ENCODE results near the gene KIF1B. TPM values are rescaled to one million over a fixed set of nuclear protein-coding genes. Genes with fewer than 3 reads are reported as not detected.

Gene KIF1B
- total RNA-seq, 1 experiment from 2014 or later = 28.1 TPM

- TF ChIP-seq FOSL1 (IDR thresholded peaks at IDR 0.05; ENCODE audit: low read depth) (no peak), ZFX (IDR thresholded peaks at IDR 0.05) (no peak), EZH2phosphoT487 (IDR thresholded peaks at IDR 0.05; ENCODE audit: borderline replicate concordance) (no peak), JUND (IDR thresholded peaks at IDR 0.05) (no peak), CBX3 (IDR thresholded peaks at IDR 0.05; ENCODE audit: low read depth) (no peak), EGR1 (IDR thresholded peaks at IDR 0.05; ENCODE audit: low read depth) (no peak)
- TF ChIP-seq, protein P1, sequence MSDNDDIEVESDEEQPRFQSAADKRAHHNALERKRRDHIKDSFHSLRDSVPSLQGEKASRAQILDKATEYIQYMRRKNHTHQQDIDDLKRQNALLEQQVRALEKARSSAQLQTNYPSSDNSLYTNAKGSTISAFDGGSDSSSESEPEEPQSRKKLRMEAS (IDR thresholded peaks at IDR 0.05) = no peak
Observed at GRCh38 chr1:10196976-10197375, 13.4 kb upstream of the KIF1B start (continued).

DNA sequence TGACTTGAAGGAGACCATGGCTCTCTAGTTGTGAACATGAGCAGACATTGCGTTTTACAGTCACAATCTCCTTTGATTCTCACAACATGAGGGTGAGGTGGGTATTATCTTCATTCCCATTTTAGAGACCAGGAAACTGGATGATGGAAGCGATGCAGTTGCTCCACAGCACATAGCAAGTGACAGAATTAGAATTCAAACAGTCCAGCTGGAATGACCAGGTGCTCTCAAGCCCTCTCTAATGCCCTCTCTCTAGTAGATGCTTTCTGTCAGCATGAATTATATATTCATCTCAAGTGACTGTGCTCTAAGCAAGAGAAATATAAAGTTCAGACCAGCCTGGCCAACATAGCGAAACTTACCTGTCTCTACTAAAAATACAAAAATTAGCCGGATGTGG, 9.8 kb upstream of the KIF1B start:
- Histone ChIP-seq H3K4me3 (replicated peaks in 1 of 2; ENCODE audit: low read depth in 1 of 2, low read length in 2 of 2) (no peak overlapping the region), H3K4me1 (ENCODE audit: control insufficient read depth in 1 of 2, insufficient read depth in 2 of 2, low read length in 2 of 2) (peaks cover 7 to 10% of the 10 kb centered on the region in 2 experiments), H4K20me1 (ENCODE audit: insufficient read depth) (no peaks in the 10 kb centered on the region), H3K9me2 (ENCODE audit: insufficient read depth) (no peaks in the 10 kb centered on the region), H3K36me3 (ENCODE audit: control insufficient read depth in 1 of 2, insufficient read depth in 2 of 2, low read length in 2 of 2) (no peaks in the 10 kb centered on the region), H3K27ac (ENCODE audit: low read depth, low read length) (no peak overlapping the region), H2AFZ (ENCODE audit: low read depth, low read length, poor library complexity, severe bottlenecking) (no peak overlapping the region), H3K27me3 (ENCODE audit: insufficient read depth, low read length) (no peaks in the 10 kb centered on the region), H3K9ac (ENCODE audit: low read length) (no peak overlapping the region), H3K4me2 (ENCODE audit: low read length) (no peak overlapping the region), H3K79me2 (ENCODE audit: insufficient read depth, low read length) (no peaks in the 10 kb centered on the region), H3K9me3 (ENCODE audit: control insufficient read depth in 1 of 2, insufficient read depth in 1 of 2, low read depth in 1 of 2, low read length in 2 of 2) (no peaks in the 10 kb centered on the region)
- ChIA-PET CTCF (interaction anchor here (1.5 kb wide), 1 partner anchor 9 kb away, joined by 6 read pairs; the partner anchor contains the start of gene KIF1B), RAD21 (ENCODE audit: low non-redundant PET in 1 of 2, low total read pairs in 2 of 2, uncharacterized antibody in 2 of 2, unreplicated experiment in 2 of 2) (no interaction called here), POLR2A (no interaction called here)
- no TSS peak for BruUV-seq (replicated peaks)
- intact Hi-C loops (cut with micrococcal nuclease) = no loop called here
- DNase-seq (ENCODE audit: low read depth, low spot score) = no peak
- no peak for TF ChIP-seq ZNF274 (IDR thresholded peaks at IDR 0.05; ENCODE audit: low read depth, low read length)
- TF ChIP-seq EGR1 (IDR thresholded peaks at IDR 0.05; ENCODE audit: low read depth) = no peak
- no peak for TF ChIP-seq RAD21 (IDR thresholded peaks at IDR 0.05; ENCODE audit: low read depth)
- TF ChIP-seq EZH2 (IDR thresholded peaks at IDR 0.05) = no peak
- TF ChIP-seq SRF (IDR thresholded peaks at IDR 0.05; ENCODE audit: low read depth) = no peak
- no peak for TF ChIP-seq TCF7L2 (IDR thresholded peaks at IDR 0.05; ENCODE audit: borderline replicate concordance, extremely low read depth, insufficient read depth, insufficient read length)
- TF ChIP-seq CEBPB (IDR thresholded peaks at IDR 0.05; ENCODE audit: low read depth) = no peak
- TF ChIP-seq CBX3 (IDR thresholded peaks at IDR 0.05; ENCODE audit: low read depth) = no peak
- TF ChIP-seq, protein P1 (IDR thresholded peaks at IDR 0.05) = no peak
- no peak for TF ChIP-seq POLR2AphosphoS5 (IDR thresholded peaks at IDR 0.05; ENCODE audit: low read depth, low read length)
- no peak for ATAC-seq

Measured in HCT116 (cell line).